Ishikawa (cell line): Measurements from ENCODE around the gene GALNT1.
A peak's percentile ranks its signal among the peaks of the same experiment; 100 is the strongest.

Experiments
- EP300 ChIP-seq: IDR thresholded peaks from 2 replicates; pipeline ENCODE4 v1.6.1; 2012; ENCODE audit warnings: borderline replicate concordance
- REST ChIP-seq: IDR thresholded peaks from 2 replicates; pipeline ENCODE4 v1.6.1; 2012; ENCODE audit warnings: low read depth, mild to moderate bottlenecking
- TCF12 ChIP-seq: IDR thresholded peaks from 2 replicates; pipeline ENCODE4 v1.6.1; 2012; ENCODE audit warnings: low read depth
- TF ChIP-seq, protein P1 (sequence below): IDR thresholded peaks from 2 replicates; pipeline ENCODE4 v1.6.1; 2012
- TF ChIP-seq, protein P2 (sequence below): IDR thresholded peaks from 2 replicates; pipeline ENCODE4 v1.6.1; 2012

DNA sequence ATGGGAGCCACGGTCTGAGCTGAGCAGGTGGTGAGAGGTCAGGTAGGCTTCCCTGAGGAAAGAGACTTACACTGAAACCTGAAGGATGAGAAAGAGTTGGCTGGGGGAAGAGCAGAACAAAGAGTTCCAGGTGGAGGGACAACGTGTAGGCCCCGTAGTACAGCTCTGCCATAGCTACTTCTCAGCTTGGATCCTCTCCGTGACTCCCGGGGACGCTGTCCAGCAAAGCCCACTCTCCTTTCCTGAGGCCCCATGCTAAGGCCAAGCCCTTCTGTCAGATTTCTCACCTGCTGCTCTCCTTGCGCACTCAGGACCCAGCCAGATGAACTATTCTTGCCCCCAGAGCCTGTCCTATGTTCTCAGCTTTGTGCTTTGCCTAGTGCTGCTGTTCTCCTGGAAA, 173.8 kb downstream of the GALNT1 start:
- no peak for TF ChIP-seq TCF12
- TF ChIP-seq EP300 = no peak
- TF ChIP-seq, protein P1, sequence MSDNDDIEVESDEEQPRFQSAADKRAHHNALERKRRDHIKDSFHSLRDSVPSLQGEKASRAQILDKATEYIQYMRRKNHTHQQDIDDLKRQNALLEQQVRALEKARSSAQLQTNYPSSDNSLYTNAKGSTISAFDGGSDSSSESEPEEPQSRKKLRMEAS = no peak
- TF ChIP-seq, protein P2, sequence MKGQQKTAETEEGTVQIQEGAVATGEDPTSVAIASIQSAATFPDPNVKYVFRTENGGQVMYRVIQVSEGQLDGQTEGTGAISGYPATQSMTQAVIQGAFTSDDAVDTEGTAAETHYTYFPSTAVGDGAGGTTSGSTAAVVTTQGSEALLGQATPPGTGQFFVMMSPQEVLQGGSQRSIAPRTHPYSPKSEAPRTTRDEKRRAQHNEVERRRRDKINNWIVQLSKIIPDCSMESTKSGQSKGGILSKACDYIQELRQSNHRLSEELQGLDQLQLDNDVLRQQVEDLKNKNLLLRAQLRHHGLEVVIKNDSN = no peak
- TF ChIP-seq REST = peak; percentile 43; the same call in 1 of the 2 replicates
